HepG2 (cell line): ENCODE measurements around the gene PRPF38A. TPM values are rescaled to one million over a fixed set of nuclear protein-coding genes. Genes with fewer than 3 reads are reported as not detected.
A peak's percentile ranks its signal among the peaks of the same experiment; 100 is the strongest.

Experiments
- ARNTL ChIP-seq: sonication (generic); formaldehyde crosslinking; IDR thresholded peaks from 2 replicates; pipeline ENCODE4 v1.4.0; 2020; ENCODE audit warnings: mild to moderate bottlenecking, missing genetic modification reagents
- DMAP1 ChIP-seq: IDR thresholded peaks from 2 replicates; pipeline ENCODE4 v1.6.1; 2016
- HNF4G ChIP-seq, 2 experiments: sonication (generic) in 1 of 2; formaldehyde crosslinking in 1 of 2; IDR thresholded peaks; 2 replicates each; pipeline versions ENCODE4 v1.4.0 to v1.6.1; 2011 to 2020; ENCODE audit warnings: borderline replicate concordance in 2 of 2, low read depth in 2 of 2, mild to moderate bottlenecking in 2 of 2, low read length in 1 of 2, missing genetic modification reagents in 1 of 2, moderate library complexity in 1 of 2
- HNRNPUL1 ChIP-seq: fragments of 200-400 bp; formaldehyde crosslinking; IDR thresholded peaks from 2 replicates; pipeline ENCODE4 v1.6.1; 2017; ENCODE audit warnings: low read depth, mild to moderate bottlenecking, low read length, moderate library complexity
- MYC ChIP-seq: sonication (generic); formaldehyde crosslinking; IDR thresholded peaks from 2 replicates; pipeline ENCODE4 v1.9.0; 2021; ENCODE audit warnings: missing genetic modification reagents, borderline replicate concordance
- NR3C1 ChIP-seq: sonication (generic); formaldehyde crosslinking; IDR thresholded peaks from 2 replicates; pipeline ENCODE4 v1.4.0; 2020; ENCODE audit warnings: missing genetic modification reagents
- RAD51 ChIP-seq: fragments of 450-650 bp; IDR thresholded peaks from 2 replicates; pipeline ENCODE4 v1.6.1; 2016; ENCODE audit warnings: borderline replicate concordance
- SNAI1 ChIP-seq: sonication (generic); formaldehyde crosslinking; IDR thresholded peaks from 2 replicates; pipeline ENCODE4 v1.5.0; 2020; ENCODE audit warnings: mild to moderate bottlenecking, missing genetic modification reagents, borderline replicate concordance
- ZNF615 ChIP-seq: sonication (generic); formaldehyde crosslinking; IDR thresholded peaks from 2 replicates; pipeline ENCODE4 v1.5.0; 2020; ENCODE audit warnings: mild to moderate bottlenecking, missing genetic modification reagents, borderline replicate concordance
- ZNF883 ChIP-seq: sonication (generic); formaldehyde crosslinking; IDR thresholded peaks from 2 replicates; pipeline ENCODE4 v1.5.1; 2020; ENCODE audit warnings: mild to moderate bottlenecking, missing genetic modification reagents; ENCODE audit errors: not compliant biosample characterization
- polyA plus RNA-seq, 8 experiments: library from polyadenylated mRNA; depleted of rRNA in 3 of 8; stranded (reverse) in 7 of 8; unstranded in 1 of 8; fragments of >200 nt; fragmentation: Illumina TruSeq in 4 of 8; extraction: Trizol in 4 of 8; gene quantifications; 2 replicates each; pipeline versions ENCODE4 v1.2.1 to v1.2.3, GENCODE V29; 2011 to 2016; ENCODE audit warnings: low read depth in 4 of 8, missing spikeins in 1 of 8, mixed read lengths in 1 of 8; ENCODE audit not compliant: insufficient read depth in 1 of 8
- total RNA-seq, 5 experiments: library from RNA; depleted of rRNA; stranded (reverse); fragments of >200 nt; fragmentation: Illumina TruSeq; extraction: Trizol; gene quantifications; 2 replicates each; pipeline ENCODE4 v1.2.3, GENCODE V29; 2016; ENCODE audit warnings: low read depth in 1 of 5
- TF ChIP-seq, protein P1 (sequence below): sonication (generic); IDR thresholded peaks from 2 replicates; pipeline ENCODE4 v1.6.1; 2016; ENCODE audit warnings: low read depth, borderline replicate concordance
- TF ChIP-seq, protein P2 (sequence below): IDR thresholded peaks from 2 replicates; pipeline ENCODE4 v1.6.1; 2016; ENCODE audit warnings: low read depth, borderline replicate concordance
- TF ChIP-seq, protein P3 (sequence below): sonication (generic); formaldehyde crosslinking; IDR thresholded peaks from 2 replicates; pipeline ENCODE4 v1.4.0; 2020; ENCODE audit warnings: missing genetic modification reagents
- TF ChIP-seq, protein P4 (sequence below): IDR thresholded peaks from 2 replicates; pipeline ENCODE4 v1.6.1; 2016; ENCODE audit warnings: control low read depth
- TF ChIP-seq, protein P5 (sequence below): sonication (generic); formaldehyde crosslinking; IDR thresholded peaks from 2 replicates; pipeline ENCODE4 v1.5.0; 2020; ENCODE audit warnings: mild to moderate bottlenecking, missing genetic modification reagents
- TF ChIP-seq, protein P6 (sequence below): IDR thresholded peaks from 2 replicates; pipeline ENCODE4 v1.6.1; 2012; ENCODE audit warnings: inconsistent platforms

The PRPF38A gene
- total and polyA plus RNA-seq, 2 of the 13 experiments (the other 11 are each of a cell fraction or from before 2014, with no cell fraction given) = 18.3 to 45.5 TPM

DNA sequence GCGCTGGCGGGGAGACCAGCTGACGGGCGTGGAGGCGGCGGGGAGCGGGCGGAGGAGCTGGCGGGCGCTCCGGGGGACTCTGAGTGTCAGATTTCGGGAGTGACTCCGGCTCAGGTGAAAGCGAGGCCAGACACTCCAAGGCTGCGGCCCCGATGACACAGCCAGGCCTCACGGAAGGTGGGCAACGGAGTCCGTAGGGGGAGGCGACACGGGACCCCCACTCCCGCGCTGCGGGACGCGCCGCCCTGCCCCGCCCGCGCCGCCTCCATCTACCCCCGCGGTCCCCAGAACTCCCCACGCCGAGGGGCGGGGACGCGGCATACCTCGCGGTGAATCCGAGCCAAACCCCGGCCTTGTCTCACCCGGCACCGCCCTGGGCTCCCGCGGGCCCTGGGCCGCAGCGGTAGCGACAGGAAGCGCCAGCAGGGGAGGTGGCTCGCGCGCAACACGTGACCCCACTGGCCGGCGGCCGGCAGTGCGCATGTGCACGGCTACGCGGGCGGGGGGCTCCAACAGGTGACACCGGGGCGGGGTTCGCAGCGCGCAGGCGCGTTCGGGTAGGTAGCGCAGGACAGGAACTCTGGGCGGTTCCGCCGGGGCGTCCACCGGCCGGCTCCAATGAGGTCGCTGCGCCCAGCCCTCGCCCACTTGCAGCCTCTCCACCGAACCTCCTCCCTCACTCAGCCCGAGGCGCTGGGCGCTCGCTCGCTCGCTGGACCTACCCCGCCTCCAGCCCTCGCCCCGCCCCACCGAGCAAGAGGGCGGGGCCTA lies 38.5 kb upstream of the PRPF38A start, which contains the start of gene CC2D1B (continued):
- TF ChIP-seq HNRNPUL1 (no peak; the same call in 1 of the 2 replicates), SNAI1 (no peak), ARNTL (peak; percentile 98), ZNF883 (no peak), NR3C1 (CRISPR knock-in tag) (no peak), RAD51 (peak; percentile 93), DMAP1 (peak; percentile 76; the same call in 1 of the 2 replicates), MYC (peak; percentile 86), HNF4G (IDR thresholded peaks at IDR 0.05; ENCODE audit: borderline replicate concordance, low read depth, low read length) (no peak), HNF4G (CRISPR knock-in tag; IDR thresholded peaks at IDR 0.05; ENCODE audit: borderline replicate concordance, low read depth) (no peak), ZNF615 (CRISPR knock-in tag) (no peak)
- TF ChIP-seq, protein P1, sequence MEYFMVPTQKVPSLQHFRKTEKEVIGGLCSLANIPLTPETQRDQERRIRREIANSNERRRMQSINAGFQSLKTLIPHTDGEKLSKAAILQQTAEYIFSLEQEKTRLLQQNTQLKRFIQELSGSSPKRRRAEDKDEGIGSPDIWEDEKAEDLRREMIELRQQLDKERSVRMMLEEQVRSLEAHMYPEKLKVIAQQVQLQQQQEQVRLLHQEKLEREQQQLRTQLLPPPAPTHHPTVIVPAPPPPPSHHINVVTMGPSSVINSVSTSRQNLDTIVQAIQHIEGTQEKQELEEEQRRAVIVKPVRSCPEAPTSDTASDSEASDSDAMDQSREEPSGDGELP = peak; percentile 89; the same call in 1 of the 2 replicates
- TF ChIP-seq, protein P2, sequence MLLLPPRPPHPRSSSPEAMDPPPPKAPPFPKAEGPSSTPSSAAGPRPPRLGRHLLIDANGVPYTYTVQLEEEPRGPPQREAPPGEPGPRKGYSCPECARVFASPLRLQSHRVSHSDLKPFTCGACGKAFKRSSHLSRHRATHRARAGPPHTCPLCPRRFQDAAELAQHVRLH = no peak
- TF ChIP-seq, protein P3, sequence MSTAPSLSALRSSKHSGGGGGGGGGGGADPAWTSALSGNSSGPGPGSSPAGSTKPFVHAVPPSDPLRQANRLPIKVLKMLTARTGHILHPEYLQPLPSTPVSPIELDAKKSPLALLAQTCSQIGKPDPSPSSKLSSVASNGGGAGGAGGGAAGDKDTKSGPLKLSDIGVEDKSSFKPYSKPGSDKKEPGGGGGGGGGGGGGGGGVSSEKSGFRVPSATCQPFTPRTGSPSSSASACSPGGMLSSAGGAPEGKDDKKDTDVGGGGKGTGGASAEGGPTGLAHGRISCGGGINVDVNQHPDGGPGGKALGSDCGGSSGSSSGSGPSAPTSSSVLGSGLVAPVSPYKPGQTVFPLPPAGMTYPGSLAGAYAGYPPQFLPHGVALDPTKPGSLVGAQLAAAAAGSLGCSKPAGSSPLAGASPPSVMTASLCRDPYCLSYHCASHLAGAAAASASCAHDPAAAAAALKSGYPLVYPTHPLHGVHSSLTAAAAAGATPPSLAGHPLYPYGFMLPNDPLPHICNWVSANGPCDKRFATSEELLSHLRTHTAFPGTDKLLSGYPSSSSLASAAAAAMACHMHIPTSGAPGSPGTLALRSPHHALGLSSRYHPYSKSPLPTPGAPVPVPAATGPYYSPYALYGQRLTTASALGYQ (CRISPR knock-in tag) = no peak
- TF ChIP-seq, protein P4, sequence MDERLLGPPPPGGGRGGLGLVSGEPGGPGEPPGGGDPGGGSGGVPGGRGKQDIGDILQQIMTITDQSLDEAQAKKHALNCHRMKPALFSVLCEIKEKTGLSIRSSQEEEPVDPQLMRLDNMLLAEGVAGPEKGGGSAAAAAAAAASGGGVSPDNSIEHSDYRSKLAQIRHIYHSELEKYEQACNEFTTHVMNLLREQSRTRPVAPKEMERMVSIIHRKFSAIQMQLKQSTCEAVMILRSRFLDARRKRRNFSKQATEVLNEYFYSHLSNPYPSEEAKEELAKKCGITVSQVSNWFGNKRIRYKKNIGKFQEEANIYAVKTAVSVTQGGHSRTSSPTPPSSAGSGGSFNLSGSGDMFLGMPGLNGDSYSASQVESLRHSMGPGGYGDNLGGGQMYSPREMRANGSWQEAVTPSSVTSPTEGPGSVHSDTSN (CRISPR knock-in tag) = no peak
- TF ChIP-seq, protein P5, sequence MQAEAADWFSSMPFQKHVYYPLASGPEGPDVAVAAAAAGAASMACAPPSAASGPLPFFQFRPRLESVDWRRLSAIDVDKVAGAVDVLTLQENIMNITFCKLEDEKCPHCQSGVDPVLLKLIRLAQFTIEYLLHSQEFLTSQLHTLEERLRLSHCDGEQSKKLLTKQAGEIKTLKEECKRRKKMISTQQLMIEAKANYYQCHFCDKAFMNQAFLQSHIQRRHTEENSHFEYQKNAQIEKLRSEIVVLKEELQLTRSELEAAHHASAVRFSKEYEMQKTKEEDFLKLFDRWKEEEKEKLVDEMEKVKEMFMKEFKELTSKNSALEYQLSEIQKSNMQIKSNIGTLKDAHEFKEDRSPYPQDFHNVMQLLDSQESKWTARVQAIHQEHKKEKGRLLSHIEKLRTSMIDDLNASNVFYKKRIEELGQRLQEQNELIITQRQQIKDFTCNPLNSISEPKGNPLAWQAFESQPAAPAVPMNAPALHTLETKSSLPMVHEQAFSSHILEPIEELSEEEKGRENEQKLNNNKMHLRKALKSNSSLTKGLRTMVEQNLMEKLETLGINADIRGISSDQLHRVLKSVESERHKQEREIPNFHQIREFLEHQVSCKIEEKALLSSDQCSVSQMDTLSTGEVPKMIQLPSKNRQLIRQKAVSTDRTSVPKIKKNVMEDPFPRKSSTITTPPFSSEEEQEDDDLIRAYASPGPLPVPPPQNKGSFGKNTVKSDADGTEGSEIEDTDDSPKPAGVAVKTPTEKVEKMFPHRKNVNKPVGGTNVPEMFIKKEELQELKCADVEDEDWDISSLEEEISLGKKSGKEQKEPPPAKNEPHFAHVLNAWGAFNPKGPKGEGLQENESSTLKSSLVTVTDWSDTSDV (CRISPR knock-in tag) = no peak
- TF ChIP-seq, protein P6, sequence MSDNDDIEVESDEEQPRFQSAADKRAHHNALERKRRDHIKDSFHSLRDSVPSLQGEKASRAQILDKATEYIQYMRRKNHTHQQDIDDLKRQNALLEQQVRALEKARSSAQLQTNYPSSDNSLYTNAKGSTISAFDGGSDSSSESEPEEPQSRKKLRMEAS = peak; percentile 94
